Suppressor macrophage (primary cell): Measurements from ENCODE around the gene MAMDC2.

Experiments used
- DNase-seq, 4 experiments: peaks; one replicate each; pipeline ENCODE4 v3.0.0-alpha.2; 2020 to 2022

The MAMDC2 gene

DNA sequence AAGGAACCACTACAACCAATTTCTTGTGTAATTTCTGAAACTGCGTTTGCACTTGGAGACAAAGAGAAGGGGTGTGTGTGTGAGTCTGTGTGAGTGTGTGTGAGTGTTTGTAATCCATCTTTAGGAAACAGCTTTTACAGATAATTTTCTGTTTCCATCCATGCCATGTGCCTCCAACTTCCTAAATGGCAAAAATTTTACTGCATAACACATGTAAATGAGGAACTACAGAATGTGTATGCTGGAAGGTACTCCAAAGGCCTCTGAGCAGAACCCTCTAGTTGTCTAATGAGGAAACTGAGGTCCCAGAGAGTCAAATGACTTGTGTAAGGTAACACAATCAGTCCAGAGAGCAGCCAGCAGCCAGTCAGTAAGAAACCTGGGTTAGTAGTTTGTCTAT is 20.8 kb downstream of the MAMDC2 start:
- peak in 2 of 4 experiments; percentile 43 to 45 for DNase-seq

DNA sequence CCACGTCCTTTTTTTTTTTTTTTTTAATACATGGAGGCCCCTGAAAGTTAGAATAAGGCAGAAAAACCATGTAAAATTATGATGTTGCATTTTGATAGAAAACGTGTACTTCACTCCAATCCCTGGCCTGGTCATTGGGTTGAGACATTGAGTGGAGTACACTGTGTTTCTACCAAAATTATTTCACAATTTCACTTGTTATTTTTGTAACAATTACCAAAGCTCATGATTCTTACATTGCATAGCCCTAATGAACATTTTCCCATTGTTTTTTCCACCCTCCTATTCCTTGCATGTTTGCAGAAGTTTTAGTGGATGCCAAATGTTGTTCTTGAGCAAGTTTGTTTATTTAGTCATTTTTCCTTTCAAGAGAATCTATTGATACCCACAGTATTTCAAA is 21.9 kb downstream of the MAMDC2 start:
- DNase-seq = no peak

DNA sequence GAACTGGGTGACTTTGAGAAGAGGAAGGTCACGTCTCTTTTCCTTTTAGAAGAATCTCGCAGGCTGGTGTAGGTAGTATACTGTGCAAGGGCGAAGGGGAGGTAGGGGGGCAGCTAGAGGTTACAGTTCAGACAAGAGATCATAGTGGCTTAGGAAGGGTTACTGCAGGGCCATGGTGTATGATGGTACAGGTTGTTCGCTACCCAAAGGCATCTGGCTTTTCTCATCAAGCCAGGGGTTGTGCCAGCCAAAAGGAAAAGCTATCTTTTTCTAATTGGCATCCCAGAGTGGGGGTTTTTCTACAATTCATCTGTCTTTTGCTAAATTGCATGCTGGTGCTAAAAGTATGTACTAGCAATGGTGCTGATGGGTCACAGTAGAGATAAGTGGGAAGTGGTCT is 22.8 kb downstream of the MAMDC2 start:
- no peak for DNase-seq

DNA sequence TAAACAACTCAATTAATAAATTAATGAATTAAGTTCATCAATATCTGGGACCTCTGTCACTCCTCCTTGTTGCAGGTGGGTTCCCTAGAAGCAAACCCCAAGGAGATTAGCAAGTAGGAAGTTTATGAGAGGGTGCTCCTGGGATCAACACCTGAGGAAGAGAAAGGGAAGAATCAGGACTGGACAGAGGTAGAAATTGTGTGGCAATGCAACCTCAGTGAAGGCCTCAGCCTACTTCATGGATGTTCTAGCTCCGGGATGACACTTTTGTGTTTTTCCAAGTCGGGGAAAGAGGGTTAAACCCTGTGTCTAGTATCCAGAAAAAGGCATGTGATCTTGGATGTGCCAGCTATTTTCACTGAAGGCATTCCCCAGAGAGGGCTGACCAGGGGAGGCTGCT is 23.2 kb downstream of the MAMDC2 start:
- no peak for DNase-seq

DNA sequence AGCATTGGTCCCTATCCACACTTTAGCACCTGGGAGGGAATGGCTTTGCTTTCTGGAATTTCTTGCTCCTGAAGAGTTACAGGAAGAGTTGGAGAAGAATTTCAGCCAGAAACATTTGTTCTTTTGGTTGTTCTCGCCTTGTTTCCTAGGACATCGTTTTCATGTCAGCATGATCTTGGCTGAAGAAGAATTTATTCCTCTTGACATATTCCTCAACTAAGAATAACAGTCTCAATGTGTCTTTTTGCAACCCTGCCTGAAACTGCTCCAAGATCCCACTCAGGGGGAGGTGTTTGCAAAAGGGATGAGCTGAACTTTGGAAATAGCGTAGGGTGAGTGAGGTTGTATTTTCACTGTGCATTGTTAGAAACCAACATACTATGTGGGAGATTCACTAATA is 26.1 kb downstream of the MAMDC2 start:
- DNase-seq = no peak

DNA sequence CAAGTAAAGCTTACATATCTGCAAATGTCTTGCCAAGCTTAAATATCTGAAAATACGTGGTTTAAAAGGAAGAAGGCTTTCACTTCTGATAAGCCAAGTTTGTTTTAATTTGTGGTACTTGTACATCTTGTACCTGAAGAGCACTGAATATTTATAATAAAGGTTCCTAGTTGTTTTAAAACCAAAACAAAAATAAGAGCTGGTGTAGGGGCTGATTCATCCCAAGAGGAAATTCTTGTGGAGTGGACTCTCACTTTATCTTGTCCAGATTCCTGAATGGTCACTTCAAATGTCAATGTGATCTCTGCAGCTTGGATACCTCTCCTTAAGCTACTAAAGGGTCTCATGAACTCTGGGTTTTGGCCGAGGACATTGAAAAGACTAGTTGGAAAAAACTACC is 29.5 kb downstream of the MAMDC2 start:
- no peak for DNase-seq

DNA sequence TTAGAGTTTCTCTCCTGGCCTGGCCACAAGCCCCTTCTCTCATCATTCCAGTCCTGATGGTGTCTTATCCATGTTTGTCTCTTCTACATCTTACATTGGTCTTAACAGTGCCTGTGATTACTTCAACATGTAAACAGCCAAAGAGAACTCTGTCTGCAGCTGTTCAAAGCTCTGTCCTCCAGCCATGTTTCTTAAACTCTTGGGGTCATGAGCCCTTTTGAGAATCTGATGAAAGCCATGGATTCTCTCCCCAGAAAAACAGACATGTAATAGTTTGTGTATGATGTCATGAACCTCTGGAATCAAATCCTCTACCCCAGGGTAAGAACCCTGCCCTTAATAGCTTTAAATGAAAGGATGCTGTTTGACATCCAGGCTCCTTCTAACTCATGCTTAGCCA is 30.1 kb downstream of the MAMDC2 start:
- no peak for DNase-seq

DNA sequence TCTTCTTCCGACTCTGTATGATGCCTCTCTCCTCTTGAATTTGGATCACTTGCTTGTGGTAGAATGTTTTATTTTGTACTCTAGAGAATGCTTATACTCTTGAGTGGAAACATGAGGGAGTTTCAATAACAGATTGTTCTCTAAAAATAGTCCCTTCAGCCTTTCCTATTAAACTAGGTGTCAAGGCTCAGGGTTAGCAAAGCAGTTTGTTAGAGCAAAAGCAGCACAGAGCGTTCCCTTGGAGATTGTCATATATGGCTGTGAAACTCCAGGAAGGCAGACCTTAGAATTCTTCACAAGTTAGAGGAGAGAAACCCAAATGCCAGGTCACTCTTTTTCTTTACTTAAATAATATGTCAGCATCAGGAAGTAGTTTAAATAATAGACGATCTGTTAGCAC is 33.0 kb downstream of the MAMDC2 start:
- DNase-seq = no peak

DNA sequence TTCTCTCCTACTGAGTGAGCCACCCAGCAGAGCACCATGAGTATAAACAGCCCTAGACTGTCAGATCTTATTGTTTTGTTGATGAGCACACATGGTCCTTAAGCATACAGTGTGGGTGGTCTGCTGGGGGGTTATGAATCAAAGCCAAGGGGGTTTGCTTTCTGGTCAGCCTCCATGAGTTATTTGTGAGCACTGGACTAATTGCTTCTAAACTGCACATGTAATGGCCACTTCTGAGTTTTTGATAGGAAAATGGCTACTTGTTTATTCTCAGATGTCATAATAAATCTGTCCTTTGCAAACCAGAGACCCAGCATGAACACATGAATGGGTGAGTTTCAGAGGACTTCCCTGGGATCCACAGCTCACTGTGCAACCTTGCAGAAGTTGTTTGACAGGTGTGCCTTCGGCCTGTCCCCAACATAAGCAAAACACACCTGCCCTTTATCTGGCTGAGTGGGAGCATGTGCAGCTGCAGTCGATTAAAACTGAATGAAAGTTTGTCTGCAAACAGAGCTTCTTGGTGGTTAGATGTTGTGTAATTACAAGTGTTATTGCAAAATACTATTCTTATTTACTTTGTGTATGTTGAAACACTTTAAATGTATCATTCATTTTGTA is 35.9 kb downstream of the MAMDC2 start:
- DNase-seq = peak in 3 of 4 experiments; percentile 5 to 69 (median 68)

DNA sequence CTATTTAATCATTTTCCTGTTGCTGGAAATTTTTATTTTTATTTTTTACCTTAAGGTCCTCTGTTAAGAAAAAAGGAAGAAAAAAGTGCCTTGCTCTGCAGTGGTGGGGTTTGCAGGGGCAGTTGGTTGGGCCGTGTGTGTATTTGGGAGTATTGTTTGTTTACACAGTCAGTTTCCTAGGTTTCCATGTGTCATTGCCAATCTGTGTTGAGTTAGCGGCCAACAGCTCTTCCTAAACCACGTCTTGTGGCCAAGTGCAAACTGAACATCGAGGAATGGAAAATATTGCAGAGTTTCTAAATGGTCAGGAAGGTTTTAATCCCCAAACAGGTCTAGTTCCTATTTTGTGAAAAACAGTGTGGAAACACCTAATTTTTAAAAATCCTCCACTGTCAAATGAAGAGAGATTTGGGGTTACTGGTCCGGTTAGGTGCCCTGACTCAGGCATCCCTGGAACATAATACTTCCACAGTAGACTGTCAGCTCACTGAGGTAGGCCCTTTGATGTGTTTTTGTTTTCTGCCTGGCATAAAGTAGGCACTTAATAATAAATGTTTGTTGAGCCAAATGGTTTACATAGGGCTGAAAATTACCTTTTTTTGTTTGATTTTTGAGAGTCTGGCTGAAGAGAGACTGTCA is 37.0 kb downstream of the MAMDC2 start:
- DNase-seq = peak; percentile 16 to 70 (median 46)

DNA sequence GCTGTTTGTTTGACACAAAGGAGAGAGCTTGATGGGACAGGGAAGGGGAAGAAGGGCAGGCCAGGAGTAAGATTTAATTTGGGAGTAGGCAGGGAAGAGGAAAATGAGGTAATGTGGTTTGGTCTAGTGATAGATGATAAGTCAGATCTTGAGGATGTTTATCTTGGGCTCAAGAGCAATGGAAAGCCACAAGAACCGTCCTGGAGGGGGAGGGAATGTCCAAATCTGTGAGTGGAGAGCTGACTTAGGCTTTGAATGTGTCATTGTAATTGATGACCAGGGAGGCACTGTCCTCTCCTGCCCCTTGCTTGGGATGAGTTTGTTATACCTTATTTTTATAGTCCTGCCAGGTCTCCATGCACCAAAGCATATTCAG is 37.5 kb downstream of the MAMDC2 start:
- DNase-seq = peak in 3 of 4 experiments; percentile 12 to 24 (median 17)

DNA sequence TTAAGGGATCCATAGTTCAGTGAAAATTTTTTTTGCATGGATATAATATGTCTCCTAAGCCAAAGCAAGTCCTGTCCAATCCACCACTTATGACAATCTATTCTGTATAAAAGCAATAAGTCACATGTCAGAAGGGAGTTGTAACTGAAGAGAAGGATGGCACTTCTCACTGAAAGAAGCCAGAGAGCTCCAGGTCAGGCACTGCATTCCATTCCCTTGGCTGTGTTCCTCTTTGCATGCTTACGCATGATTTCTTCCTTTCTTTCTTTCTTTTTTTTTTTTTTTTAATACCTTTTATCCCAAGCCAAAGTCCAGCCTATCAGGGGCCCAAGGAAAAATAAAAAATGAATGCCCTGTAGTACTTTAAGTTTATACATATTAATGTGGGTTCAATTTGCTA is 39.8 kb downstream of the MAMDC2 start:
- DNase-seq = no peak

DNA sequence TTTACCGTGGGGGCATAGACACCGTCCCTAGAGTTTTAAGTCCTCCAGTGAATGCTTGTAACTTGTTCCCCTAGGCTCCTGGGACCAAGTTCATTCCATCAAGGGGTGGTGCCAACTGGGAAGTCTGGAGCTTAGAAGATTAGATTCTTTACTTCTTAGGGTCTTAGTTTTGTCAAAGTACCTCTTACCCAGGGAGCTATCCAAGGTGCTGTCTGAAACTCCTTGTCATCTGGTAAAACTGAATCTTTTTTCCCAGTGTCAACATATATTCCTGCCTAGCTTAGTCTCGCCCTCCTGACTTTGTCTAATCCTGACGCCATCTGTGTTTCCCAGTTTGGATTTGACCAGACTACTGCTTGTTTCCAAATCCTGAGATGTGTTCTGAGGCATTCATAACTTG is 41.6 kb downstream of the MAMDC2 start:
- peak in 2 of 4 experiments; percentile 15 to 23 for DNase-seq

DNA sequence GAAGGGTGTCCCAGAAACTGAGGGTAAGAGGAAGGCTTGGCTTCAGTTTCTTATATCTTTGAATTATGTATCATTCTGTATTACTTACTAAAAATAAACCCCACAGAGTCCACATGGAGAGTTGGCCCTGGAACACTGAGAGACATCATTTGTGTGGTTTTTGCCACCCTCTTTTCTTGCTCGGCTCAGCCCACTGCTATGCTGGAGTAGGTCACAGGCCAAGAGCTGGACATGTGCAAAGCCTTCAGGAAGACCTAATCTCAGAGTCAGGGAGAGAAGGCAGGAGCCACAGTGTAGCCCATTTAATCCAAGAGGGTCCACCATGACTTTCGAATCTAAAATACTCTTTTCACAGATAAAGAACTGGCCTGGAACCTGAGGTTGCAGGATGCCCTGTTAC is 47.5 kb downstream of the MAMDC2 start:
- DNase-seq = no peak

DNA sequence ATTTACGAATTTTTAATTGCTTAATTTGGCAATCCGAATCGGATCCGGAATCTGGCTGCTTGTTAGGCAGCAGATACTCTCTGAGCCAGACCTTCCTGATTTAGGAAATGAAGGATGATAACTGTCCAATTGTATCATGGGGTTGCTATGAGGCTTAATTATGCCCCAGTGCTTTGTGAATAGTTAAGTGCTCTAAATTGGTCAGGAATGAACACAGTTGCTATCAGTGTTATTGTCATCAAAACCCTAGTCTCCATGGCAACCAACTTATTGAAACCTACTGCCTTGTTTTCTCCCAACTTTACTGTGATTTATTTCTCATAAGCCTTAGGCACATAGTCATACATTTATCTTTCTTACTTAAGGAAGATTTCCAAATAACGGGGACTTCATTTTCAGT is 47.9 kb downstream of the MAMDC2 start:
- no peak for DNase-seq

DNA sequence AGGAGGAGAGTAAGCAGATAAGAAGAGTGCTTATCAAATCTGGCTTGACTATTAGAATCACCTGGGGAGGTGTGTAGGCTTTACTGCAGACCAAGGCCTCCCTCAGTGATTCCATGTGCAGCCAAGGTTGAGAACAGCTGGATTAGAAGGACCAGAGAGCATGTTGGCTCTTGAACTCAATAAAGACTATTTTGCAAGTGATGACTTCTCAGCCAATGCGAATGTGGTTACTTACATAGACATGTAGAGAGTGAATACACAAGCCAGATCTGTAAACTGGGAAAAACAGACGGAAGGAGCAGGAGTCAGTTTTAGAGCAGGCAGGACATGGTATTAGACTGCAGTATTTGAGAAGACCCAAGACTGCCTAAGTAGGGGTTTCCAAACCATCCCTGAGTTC is 48.5 kb downstream of the MAMDC2 start:
- no peak for DNase-seq

DNA sequence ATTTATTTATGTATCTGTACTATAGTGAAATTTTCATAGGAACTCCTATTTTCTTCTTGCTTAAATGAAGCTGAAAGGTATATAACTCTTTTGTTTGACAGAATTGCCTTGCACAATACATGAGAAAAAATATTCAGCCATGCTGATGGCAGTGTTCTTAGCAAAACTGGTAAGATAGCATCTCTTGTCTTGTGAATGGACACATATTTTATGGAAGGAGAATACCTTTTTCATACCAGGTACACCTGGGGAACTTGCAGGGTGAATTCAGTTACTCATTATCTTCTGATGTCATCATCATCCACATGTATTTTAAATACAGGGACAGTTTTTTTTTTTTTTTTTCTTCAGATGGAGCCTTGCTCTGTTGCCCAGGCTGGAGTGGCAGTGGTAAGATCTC is 49.4 kb downstream of the MAMDC2 start:
- DNase-seq = no peak

DNA sequence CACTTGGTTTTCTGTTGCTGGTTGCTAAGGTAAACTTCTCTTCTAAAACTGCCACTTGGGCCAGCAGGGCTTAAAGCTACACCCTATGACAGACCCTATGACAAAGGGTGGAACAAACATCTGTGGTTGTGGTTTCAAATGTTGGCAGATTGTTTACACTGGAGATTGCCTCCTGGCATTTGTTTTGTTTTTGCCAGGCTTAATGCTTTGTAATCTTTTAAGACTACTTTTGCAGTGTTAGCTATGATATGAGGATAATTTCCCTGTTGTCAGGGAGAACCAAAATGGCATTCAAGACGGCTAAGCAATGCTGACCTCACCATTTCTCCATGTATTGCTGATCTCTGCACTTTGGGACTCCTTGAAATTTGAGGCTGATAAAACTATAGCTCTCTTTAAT is 50.3 kb downstream of the MAMDC2 start:
- DNase-seq = peak in 3 of 4 experiments; percentile 6 to 30 (median 11)

DNA sequence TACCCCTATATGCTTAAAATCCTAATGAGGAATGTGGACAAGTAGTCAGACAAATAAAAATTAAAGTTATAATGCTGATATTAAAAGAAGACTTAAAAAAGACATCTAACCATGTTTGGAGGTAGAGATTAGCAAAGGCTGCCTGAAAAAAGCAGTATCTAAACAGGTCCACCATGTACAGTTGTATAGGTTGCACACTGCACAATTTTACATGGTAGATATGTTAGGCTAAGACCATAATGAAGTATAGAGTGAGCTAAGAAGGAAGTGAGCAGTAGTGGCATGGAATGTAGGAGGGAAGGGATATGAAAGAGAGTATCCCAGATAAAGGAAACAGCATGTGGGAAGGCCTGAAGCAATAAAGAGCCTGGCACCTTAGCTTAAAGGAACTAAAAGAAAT is 51.1 kb downstream of the MAMDC2 start:
- no peak for DNase-seq

DNA sequence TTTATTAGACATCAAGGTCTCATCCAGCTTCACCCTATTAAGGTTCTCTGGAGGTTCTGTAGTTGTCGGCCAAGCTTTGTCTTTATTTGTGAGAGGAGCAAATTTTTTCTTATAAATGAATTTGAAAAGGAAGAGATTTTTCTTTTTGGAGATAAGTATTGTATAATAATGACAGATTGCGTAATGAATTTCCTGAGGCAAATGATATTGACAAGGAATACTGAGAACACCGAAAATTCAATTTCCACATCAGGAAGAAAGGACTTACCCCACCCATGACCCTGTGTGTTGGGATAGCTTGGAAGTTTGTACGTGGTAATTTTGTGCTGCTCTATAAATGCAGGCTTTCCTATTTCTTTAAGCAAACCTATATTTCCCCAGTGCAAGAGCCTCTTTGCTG is 53.5 kb downstream of the MAMDC2 start:
- no peak for DNase-seq

DNA sequence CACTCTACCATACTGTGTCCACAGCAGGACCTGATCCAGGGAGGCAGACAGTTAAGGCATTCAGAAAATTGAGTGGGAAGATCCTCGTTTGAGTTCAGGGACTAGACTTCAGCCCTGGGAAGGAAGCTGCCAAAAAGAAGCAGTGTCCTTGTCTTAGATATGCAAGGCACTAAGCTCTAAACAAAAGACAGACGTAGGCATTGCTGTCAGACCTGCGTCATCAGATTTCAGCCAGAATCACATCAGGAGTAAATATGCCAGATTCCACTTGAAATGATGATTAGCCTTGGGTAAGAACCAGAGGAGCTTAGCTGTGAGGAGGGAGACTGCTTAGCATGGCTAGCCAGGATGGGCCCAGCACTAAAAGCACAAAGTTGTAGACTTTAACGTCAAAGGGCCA is 56.7 kb downstream of the MAMDC2 start:
- DNase-seq = no peak

DNA sequence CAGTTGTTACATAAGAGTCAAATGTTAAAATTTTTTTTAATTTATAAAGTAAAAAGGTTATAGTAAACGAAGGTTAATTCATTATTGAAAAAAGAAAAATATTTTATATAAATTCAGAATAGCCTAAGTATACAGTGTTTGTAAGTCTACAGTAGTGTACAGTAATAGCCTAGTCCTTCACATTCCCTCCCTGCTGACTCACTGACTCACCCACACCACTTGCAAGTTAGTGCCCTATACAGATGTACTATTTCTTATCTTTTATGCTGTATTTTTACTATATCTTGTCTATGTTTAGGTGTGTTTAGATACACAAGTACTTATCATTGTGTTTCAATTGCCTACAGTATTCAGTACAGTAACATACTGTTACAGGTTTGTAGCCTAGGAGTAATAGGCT is 57.6 kb downstream of the MAMDC2 start:
- no peak for DNase-seq

DNA sequence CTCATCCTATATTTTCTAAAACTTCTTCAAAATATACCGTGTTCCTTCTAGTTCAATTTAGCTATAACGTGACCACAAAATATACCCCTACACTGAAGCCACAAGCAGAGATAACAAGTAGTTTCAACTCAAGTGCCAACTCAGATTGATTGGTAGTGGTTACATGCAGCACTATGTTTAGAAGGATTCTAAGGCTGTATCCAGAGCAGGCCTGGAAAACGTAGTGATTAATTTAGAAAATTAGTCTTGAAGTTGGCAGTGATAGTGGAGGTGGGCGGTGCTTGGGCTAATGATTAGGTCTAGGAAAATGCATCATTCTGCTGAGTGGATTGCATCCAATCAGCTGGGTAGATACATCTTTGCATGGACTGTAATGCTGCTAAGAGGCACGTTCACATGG is 61.5 kb downstream of the MAMDC2 start:
- DNase-seq = no peak

DNA sequence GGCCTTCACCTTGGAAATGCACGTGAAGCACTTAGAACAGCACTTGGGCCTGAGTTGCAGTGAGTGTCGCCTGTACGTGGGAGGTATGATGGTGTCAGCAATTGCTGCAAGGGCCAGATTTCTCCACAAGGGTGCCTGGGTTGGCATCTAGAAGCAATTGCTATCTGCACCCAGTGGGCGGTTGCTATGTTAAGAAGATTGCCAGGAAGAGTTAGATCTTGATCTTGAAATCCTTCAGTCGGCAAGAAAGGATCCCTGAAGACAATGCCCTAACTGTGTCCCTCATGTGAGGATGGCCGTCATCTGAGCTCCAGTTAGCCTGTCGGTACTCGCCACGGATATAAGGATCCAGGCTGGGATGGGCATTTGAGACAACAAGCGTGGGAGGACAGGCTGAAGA is 62.9 kb downstream of the MAMDC2 start:
- DNase-seq = peak; percentile 78 to 87 (median 84)

DNA sequence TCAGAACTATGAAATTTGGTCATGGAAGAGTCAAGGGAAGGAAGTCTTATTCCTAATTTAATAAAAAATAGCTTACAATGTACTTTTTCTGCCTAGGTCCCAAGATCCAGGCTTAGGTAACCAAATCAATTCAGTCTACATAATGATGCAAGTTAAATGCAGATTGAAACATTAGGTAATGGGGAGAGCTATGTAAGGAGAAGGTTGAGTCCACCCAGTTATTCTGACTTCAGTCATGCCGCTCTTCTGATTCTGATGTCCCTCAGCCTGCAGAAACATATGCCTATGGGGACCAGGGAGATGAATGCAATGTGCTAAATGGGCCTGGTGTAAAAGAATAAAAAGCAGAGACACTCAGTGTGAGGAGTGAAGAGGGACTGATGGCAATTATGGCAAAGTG is 63.9 kb downstream of the MAMDC2 start:
- DNase-seq = no peak
